ENCODE results near the gene TMEM198. TPM values are rescaled to one million over a fixed set of nuclear protein-coding genes. Genes with fewer than 3 reads are reported as not detected.

Gene TMEM198
- total RNA-seq, 2 donors from 2014 or later, result 1.8 to 4.3 TPM

- no peak for DNase-seq (ENCODE audit: low spot score)
Measured at GRCh38 chr2:219561179-219562048, 17.6 kb downstream of the TMEM198 start.

GRCh38 chr2:219562049-219563020 is 18.5 kb downstream of the TMEM198 start:
- H3K36me3 ChIP-seq, result peaks cover 41% of the 10 kb centered on the region
- no peak for DNase-seq (ENCODE audit: low spot score)

More at GRCh38 chr2:219561179-219562048, 17.6 kb downstream of the TMEM198 start:
- H3K4me1 ChIP-seq, result peaks cover 0 to 10% of the 10 kb centered on the region in 2 donors
- no peak for TF ChIP-seq CTCF (IDR thresholded peaks at IDR 0.05)
- no peak overlapping the region for H3K4me3 ChIP-seq
- H3K27me3 ChIP-seq, result no peaks in the 10 kb centered on the region
- H3K36me3 ChIP-seq, result peaks cover 41% of the 10 kb centered on the region
- H3K27ac ChIP-seq, result no peak overlapping the region
- no peaks in the 10 kb centered on the region for H3K9me3 ChIP-seq

GRCh38 chr2:219563271-219563928 is 19.6 kb downstream of the TMEM198 start:
- Histone ChIP-seq H3K27ac (no peak overlapping the region), H3K9me3 (no peaks in the 10 kb centered on the region), H3K4me1 (peaks cover 0 to 10% of the 10 kb centered on the region in 2 donors), H3K36me3 (peaks cover 35% of the 10 kb centered on the region), H3K4me3 (no peak overlapping the region), H3K27me3 (no peaks in the 10 kb centered on the region)
- no peak for TF ChIP-seq CTCF (IDR thresholded peaks at IDR 0.05)
- DNase-seq (ENCODE audit: low spot score), result no peak

More at GRCh38 chr2:219562049-219563020, 18.5 kb downstream of the TMEM198 start:
- TF ChIP-seq CTCF (IDR thresholded peaks at IDR 0.05), result no peak
- Histone ChIP-seq H3K27ac (no peak overlapping the region), H3K27me3 (no peaks in the 10 kb centered on the region), H3K4me1 (peaks cover 0 to 10% of the 10 kb centered on the region in 2 donors), H3K4me3 (no peak overlapping the region), H3K9me3 (no peaks in the 10 kb centered on the region)

- no peak overlapping the region for H3K4me3 ChIP-seq
- peak overlapping the region in 1 of 2 donors; percentile 29 for H3K27ac ChIP-seq
- no peaks in the 10 kb centered on the region for H3K9me3 ChIP-seq
- TF ChIP-seq CTCF (IDR thresholded peaks at IDR 0.05), result no peak
- peaks cover 35% of the 10 kb centered on the region for H3K36me3 ChIP-seq
- H3K4me1 ChIP-seq, result peaks cover 0 to 18% of the 10 kb centered on the region in 2 donors
- H3K27me3 ChIP-seq, result no peaks in the 10 kb centered on the region
- no peak for DNase-seq (ENCODE audit: low spot score)
Measured at GRCh38 chr2:219565130-219566080, 21.6 kb downstream of the TMEM198 start.
